Urothelium cell line (cell line): ENCODE data around the gene CPT1A.

Experiments used
- DNase-seq: peaks from one replicate; pipeline ENCODE4 v3.0.0; 2011; ENCODE audit warnings: low spot score, mixed read lengths
- FAIRE-seq: peaks from 2 replicates; lab custom pipeline; 2011; peaks lifted over from hg19 to GRCh38; lab: Jason Lieb, UNC

Gene CPT1A

GRCh38 chr11:68854273-68854958 lies 12.7 kb upstream of the CPT1A start:
- FAIRE-seq (no peak), DNase-seq (no peak)

GRCh38 chr11:68852628-68853027 lies 10.9 kb upstream of the CPT1A start:
- no peak for FAIRE-seq

DNA sequence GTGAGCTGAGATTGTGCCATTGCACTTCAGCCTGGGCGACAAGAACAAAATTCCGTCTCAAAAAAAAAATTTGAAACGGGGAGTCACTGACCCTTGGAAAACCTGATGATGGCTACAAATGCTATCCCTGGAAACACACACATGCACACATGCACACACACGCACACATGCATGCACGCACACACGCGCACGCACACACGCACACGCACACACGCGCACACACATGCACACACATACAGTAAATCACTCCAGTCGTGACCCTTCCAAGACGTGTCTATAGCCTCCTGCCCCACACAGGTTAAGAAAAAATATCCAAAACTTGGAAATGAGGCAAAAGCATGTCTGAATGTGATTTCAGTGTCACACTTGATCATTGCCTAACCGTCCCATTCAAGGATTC lies 6.7 kb upstream of the CPT1A start:
- FAIRE-seq (no peak), DNase-seq (no peak)

More at GRCh38 chr11:68852628-68853027, 10.9 kb upstream of the CPT1A start:
- DNase-seq: no peak

DNA sequence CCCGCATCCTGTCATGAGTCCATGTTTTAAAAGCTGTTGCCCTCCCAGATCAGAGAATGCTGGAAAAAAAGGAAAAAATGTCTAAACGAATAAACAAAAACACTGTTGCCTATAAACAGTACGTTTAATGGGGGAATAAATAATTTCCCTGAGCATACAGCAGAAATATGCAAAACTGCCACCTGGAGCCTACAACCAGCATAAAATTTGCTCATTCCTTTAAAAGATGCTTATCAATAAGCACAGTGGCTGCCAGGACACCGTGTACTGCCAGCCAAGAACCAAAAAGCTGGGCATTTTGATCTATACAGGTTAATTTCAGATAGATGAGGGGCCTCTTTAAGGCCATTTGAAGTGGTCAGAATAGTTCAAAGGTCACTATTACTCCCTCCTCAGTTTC lies 5.7 kb upstream of the CPT1A start:
- no peak for DNase-seq
- FAIRE-seq: no peak

DNA sequence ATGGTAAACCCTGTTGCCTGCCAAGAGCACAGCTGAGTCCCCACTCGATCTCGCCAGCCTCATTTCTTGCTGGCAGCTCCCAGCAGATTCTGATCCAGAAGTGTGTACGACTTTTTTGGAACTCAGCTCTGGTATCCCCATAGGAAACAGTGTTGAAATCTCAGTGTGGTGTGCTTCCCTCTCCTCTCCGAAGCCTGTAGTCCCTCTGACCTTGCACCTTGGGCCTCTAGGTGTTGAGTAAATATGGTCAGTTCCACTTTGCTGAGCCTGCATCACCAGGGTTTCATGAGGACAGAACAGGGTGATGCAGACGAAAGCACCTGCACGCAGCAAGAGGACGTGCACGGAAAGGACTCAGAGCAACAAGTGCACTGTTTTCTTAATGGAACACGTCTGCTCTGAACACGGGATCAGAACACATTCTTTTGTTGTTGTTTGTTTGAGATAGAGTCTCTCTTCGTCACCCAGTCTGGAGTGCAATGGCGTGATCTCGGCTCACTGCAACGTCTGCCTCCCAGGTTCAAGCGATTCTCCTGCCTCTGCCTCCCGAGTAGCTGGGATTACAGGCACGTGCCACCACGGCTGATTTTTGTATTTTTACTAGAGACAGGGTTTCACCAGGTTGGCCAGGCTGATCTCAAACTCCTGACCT lies 3.8 kb upstream of the CPT1A start:
- FAIRE-seq (no peak), DNase-seq (no peak)

- FAIRE-seq (no peak), DNase-seq (no peak)
These were observed 3.1 kb upstream of the CPT1A start for GRCh38 chr11:68844801-68845200.

- DNase-seq (no peak), FAIRE-seq (no peak)
These were observed 2.7 kb upstream of the CPT1A start for GRCh38 chr11:68844376-68844775.

DNA sequence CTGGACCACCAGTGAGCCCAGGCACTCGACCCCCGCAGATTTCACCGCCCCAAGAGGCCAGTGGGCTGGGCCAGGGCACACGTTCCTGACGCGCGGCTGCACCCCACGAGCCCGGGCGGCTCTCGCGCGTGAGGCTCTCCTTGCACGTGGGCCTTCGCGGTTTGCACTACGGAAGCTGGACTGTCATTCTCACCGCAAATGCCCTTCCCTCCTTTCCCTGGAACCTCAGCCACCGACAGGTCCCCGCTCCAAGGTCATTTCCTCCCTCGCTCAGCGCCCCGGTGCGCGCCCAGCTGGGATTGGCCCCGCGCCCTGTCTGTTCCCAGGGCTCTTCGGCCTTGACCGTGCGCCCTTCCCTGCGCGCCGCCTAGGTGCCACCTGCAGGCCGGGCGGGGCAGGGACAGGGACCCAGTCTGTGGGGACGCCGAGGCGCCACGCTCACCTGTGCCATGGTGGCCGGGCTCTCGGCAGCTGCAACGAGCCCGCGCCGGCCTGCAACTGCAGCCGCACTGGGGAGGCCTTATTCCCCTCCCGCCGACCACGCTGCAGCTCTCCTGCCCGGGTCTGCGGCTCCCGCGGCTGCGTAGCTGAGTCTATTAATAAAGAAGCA lies 2.1 kb upstream of the CPT1A start:
- DNase-seq (no peak), FAIRE-seq (no peak)

- FAIRE-seq: no peak
- DNase-seq: no peak
These were observed 1.4 kb upstream of the CPT1A start for GRCh38 chr11:68843052-68843561.

DNA sequence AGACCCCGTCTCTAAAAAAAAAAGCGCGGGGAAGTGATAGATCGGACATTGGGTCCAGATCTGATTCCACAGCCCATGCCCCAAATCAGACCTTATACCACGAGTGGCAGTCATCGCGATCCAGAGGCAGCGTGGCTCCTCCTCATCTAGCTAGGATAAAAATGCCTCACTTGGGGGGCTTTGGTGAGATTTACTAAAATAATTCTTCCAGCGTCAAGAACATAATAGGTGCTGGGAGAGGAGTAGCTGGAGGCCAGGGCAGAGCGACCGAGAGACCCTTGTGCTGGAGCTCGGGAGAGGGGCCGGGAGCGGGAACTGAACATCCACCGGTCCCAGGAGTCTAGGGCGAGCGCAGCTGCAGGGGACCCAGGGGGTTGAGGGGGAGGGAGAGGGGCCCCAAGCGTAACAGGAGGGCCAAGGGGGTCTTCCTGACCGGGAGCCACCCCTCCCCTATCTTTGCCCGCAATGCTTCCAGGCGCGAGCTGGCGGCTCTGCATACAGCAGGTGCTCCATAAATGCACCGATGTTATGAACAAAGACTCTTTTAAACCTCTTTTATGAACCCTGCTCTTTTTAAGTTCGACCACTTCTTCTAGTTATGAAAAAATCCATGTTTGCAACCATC lies 823 bp upstream of the CPT1A start:
- FAIRE-seq (no peak), DNase-seq (no peak)

- FAIRE-seq: no peak
These were observed 759 bp downstream of the CPT1A start for GRCh38 chr11:68840661-68841653.

GRCh38 chr11:68839911-68840641 lies 1.6 kb downstream of the CPT1A start:
- DNase-seq (no peak), FAIRE-seq (no peak)

More at GRCh38 chr11:68840661-68841653, 759 bp downstream of the CPT1A start:
- no peak for DNase-seq

- FAIRE-seq: no peak
- DNase-seq: peak; percentile 98
These were observed 2.5 kb downstream of the CPT1A start for GRCh38 chr11:68839054-68839865.

DNA sequence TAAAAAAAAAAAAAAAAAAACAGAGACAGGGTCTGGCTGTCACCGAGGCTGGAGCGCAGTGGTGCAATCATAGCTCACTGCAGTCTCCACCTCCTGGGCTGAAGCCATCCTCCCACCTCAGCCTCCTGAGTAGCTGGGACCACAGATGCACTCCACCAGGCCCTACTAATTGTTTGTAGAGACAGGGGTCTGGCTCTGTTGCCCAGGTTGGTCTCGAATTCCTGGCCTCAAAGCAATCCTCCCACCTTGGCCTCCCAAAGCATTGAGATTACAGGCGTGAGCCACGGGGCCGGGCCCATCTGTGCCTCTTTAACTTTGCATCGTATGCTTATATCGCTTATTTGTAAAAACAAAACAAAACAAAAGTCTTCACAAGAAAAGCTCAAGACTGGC lies 3.1 kb downstream of the CPT1A start:
- FAIRE-seq: no peak

GRCh38 chr11:68837583-68838571 lies 3.8 kb downstream of the CPT1A start:
- no peak for FAIRE-seq
- DNase-seq: no peak

More for the DNA sequence above, 3.1 kb downstream of the CPT1A start:
- DNase-seq: no peak

- FAIRE-seq (no peak), DNase-seq (no peak)
These were observed 6.0 kb downstream of the CPT1A start for GRCh38 chr11:68835749-68836148.

DNA sequence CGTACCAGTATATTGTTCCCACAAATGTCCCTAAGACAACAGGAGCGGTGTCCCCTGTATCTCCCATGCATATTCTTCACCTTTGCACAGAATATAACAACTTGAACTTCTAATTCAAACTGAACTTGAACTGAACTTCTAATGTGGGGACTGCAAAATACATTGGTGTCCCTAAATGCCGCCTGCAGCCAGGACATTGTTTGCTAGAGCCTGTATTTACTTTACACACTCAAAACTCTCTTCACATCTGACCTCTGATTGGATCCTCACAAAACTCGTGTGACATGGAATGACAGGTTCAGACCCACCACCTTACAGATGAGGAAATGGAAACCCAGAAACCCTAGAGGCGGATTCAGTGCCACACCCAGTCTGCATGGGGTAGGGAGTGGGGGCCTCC lies 6.4 kb downstream of the CPT1A start:
- no peak for DNase-seq
- FAIRE-seq: no peak
